ENCODE measurements around the gene TMEM209. TPM values are rescaled to one million over a fixed set of nuclear protein-coding genes. Genes with fewer than 3 reads are reported as not detected.
"Not testable (repeated sequence)": the region's sequence is repeated elsewhere in the genome, so short reads cannot be mapped to it uniquely, and the experiment has no call there.

Gene TMEM209
- polyA plus RNA-seq, 10 donors = 7.8 to 14.3 (median 11.1) TPM

GRCh38 chr7:130174237-130174959 lies 30.8 kb downstream of the TMEM209 start:
- no peak for DNase-seq

- DNase-seq = no peak
Observed at GRCh38 chr7:130162196-130162595, 43.0 kb downstream of the TMEM209 start.

- DNase-seq = no peak
Observed at GRCh38 chr7:130160455-130160854, 44.8 kb downstream of the TMEM209 start.

GRCh38 chr7:130160023-130160422 lies 45.2 kb downstream of the TMEM209 start:
- DNase-seq = no peak

- DNase-seq = no peak
Observed at GRCh38 chr7:130157700-130158099, 47.5 kb downstream of the TMEM209 start.

GRCh38 chr7:130156140-130156539 lies 49.1 kb downstream of the TMEM209 start:
- DNase-seq = no peak

- peak; percentile 74 to 78 (median 75) for DNase-seq
Observed at GRCh38 chr7:130154501-130155317, 50.5 kb downstream of the TMEM209 start.

GRCh38 chr7:130154131-130154500 lies 51.1 kb downstream of the TMEM209 start:
- DNase-seq = peak in 1 of 3 donors; percentile 35

- DNase-seq = no peak
Observed at GRCh38 chr7:130153211-130153908, 51.8 kb downstream of the TMEM209 start.

- peak in 2 of 3 donors; percentile 49 to 85 for DNase-seq
Observed at GRCh38 chr7:130152493-130153210, 52.6 kb downstream of the TMEM209 start.

GRCh38 chr7:130151591-130152492 lies 53.4 kb downstream of the TMEM209 start:
- DNase-seq = no peak

- no peak for DNase-seq
Observed at GRCh38 chr7:130150587-130150986, 54.6 kb downstream of the TMEM209 start.

GRCh38 chr7:130149281-130150139 lies 55.7 kb downstream of the TMEM209 start:
- DNase-seq = no peak

- peak in 1 of 3 donors; percentile 56 for DNase-seq
Observed at GRCh38 chr7:130148561-130148960, 56.6 kb downstream of the TMEM209 start.

GRCh38 chr7:130147710-130148325 lies 57.4 kb downstream of the TMEM209 start:
- no peak for DNase-seq

GRCh38 chr7:130146693-130147405 lies 58.4 kb downstream of the TMEM209 start:
- DNase-seq = no peak

GRCh38 chr7:130146142-130146541 lies 59.1 kb downstream of the TMEM209 start:
- not testable (repeated sequence) for DNase-seq

- DNase-seq = no peak
Observed at GRCh38 chr7:130145424-130146100, 59.6 kb downstream of the TMEM209 start.

Data from muscle of back (tissue), 11 donors.